T-helper 2 cell treated with Interferon-gamma antibody and Interleukin-4, amounts not matched to agents 100 ng/mL and 5 ng/mL, for 36 hours (primary cell): ENCODE data around the gene CA12. TPM values are rescaled to one million over a fixed set of nuclear protein-coding genes. Genes with fewer than 3 reads are reported as not detected.

Source experiments
- intact Hi-C: fragments of 100-400 bp; cut with micrococcal nuclease; formaldehyde crosslinking; loops from one replicate; pipeline ENCODE4 v1.15.1; 2023
- total RNA-seq: library from RNA; stranded (reverse); gene quantifications from 2 replicates; pipeline ENCODE4 v1.2.3, GENCODE V29; 2022

The CA12 gene
- total RNA-seq, 1 donor from 2014 or later, result not detected

GRCh38 chr15:63312286-63312685 lies 69.4 kb downstream of the CA12 start:
- intact Hi-C loops, result no loop called here

DNA sequence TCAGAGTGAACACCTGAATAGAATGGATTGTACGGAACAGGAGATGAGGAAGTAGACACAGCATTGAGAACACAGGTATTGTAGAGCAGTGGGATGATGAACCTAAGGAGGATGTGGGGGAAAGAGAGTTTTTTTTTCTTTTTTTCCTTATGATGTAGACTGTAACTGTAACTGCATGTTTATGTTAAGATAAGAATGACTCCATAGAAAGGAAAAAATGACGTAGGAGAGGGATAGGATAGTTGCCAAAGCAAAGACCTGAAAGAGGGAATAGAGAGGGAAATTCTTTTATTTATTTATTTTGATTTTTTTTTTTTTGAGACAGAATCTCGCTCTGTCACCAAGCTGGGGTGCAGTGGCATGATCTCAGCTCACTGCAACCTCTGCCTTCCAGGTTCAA lies 71.0 kb downstream of the CA12 start:
- intact Hi-C loops, result no loop called here

DNA sequence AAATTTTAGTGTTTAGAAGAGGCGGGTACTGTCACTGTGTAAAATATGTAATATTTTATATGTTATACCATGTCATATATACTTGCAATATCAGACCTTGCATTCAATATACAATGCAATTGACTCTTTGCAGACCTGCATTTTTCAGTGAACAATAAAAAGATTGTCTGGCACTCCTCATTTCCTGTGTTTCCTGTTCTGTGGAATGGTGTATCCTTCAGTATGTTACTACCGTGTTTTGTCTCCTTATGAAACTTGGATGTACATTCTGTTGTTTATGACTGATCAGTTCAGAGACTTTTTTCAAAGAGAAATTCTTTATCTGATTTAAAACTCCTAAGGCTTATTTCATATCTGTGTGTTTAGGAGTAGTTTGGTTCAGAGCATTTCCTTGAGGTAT lies 72.7 kb downstream of the CA12 start:
- intact Hi-C loops, result no loop called here

DNA sequence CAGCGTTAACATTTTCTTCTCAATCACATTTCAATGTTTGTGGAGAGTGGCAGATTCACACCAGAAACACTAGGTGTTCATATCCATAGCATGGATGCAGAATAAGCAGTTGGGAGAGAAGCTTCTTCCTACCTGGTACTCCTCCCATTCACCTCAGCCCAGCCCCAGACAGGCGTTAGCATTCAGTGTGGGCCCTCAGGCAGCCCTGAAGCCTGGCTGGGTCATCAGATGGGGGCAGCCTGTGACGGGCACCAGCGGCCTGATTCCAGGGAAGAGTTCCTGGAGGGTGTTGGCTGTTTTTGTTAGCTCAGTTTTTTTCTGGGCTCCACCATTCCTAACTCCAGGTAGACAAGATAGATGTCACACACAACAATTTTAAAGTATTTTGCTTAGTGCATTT lies 73.2 kb downstream of the CA12 start:
- intact Hi-C loops, result no loop called here

DNA sequence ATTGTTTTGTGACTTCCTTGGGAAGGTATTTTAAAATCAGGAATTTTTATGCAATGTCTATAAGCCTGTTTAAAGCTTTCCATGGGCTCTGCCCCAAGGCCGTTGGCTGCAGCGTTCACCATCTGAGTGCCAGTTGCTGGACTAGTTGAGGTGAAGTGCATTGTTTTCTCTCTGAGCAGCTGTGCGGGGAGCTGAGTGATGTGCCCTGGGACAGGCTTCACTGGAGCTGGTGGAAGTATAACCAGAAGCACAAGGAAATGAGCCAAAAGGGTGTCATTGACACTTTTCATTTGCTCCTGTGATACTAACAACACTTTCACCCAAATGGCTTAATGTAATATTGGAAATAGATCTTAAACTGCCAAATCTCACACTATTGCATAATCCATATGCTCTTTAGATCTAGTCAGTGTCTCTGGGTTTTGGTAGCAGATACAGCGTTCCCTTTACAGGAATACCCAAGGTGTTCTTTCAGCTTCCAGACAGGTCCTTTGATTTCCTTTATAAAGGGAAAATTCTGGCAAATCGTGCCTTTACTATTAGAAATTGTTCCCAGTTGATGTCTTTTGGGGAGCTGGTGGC lies 75.1 kb downstream of the CA12 start:
- intact Hi-C loops, result no loop called here

DNA sequence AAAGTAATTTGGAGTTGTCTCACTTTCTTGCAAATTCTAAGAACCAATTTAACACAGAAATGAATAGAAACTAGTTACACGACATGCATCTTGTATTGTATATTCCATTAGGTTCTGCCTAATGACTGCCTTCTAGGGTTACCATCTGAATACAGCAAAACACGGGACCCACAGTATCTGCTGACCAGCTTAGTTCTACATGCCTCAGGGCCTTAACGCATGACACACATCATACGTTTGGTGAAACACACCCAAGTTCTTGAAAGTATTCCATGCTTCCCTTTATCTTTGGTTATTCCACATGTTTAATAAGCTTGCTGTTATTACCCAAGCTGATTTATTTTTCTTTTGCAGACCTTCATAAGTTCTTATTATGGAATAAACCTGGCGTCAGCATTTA lies 76.4 kb downstream of the CA12 start:
- intact Hi-C loops, result no loop called here

DNA sequence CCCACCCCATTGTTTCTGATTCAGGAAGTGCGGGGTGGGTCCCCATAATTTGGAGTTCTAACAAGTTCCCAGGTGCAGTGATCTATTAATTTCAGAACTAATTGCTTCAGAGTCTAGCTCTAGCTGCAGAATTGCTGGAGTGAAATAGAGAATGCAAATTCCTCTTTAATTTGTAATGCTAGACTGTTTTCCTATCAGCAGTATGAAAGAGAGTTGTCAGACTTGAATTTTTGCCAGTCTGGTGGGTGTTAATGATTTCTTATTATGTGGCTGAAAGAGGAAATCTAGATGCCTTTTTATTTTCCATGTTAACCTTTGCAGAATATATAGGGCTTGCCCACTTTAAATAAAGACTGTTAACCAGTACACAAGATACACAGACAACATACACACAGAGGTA lies 80.6 kb downstream of the CA12 start:
- intact Hi-C loops, result no loop called here

- intact Hi-C loops, result no loop called here
These were observed 81.6 kb downstream of the CA12 start for GRCh38 chr15:63299943-63300575.

- intact Hi-C loops, result no loop called here
These were observed 85.5 kb downstream of the CA12 start for GRCh38 chr15:63296195-63296594.

DNA sequence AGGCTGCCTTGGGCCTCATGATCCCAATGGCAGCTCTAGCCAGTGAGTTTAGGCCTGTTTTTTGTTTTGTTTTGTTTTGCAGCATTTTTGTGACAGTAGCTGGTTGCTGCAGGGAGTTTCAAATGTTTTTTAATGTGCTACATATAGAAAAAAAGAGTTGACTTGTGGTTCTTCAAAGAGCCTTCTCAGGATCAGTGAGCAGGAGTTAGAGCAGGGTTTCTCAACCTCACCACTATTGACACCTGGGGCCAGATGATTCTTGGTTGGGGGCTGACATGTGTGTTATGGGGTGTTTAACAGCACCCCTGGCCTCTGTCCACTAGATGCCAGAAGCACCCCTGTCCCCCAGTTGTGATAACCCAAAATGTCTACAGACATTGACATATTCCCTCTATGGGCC lies 86.3 kb downstream of the CA12 start:
- intact Hi-C loops, result no loop called here

DNA sequence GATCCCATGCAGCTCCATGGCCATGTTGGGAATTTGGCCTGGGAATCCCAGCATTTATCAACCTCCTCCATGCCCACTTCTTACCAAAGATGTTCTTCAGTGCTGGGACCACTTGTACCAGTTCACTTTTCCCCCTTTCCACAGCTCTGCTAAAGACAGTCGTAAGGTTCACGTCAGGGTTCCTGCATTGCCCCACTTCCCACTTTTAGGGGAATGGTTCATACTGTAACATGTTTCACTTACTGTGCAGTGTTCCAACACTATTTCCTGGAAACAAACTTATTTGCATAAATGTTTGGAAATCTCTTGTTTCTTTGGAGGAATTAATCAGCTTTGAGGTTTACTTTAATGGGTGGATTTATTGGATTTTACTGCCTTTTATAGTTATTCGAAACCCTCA lies 87.3 kb downstream of the CA12 start:
- intact Hi-C loops, result no loop called here

- intact Hi-C loops, result no loop called here
These were observed 88.9 kb downstream of the CA12 start for GRCh38 chr15:63292771-63293170.

DNA sequence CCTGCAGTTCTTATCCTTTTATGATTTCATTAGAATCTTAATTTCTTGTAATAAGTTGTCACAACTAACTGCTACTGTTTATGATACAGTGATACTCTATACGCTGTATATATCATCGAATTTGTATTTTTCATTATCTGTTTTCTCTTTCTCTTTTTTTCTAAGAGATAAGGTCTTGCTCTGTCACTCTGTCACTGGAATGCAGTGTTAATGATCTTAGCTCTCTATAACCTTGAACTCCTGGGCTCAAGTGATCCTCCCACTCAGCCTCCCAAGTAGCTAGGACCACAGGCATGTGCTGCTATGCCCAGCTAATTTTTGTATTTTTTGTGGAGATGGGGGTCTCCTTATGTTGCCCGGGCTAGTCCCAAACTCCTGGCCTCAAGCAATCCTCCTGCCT lies 89.4 kb downstream of the CA12 start:
- intact Hi-C loops, result no loop called here

DNA sequence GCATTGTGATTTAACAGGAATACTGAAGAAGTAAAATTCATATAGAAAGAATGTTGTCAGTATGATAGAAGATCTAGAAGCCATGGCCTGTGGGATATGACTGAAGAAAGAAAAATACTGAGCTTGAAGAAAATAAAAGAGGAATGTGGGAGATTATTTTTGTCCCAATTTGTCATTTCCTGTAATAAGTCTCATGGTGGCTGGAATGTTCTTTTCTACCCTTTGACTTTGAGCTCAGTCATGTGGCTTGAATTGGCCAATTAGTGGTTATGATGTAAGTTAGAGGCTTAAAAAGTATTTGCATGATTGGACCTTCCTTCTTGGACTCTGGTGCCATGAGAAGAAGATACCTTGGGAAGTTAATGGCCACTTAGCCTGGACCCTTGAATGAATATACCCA lies 90.1 kb downstream of the CA12 start:
- intact Hi-C loops, result no loop called here

- intact Hi-C loops, result loop anchor here (1.0 to 10.0 kb wide), 2 partner anchors 114 to 306 kb away; partner anchors contain the start of gene FBXL22
These were observed 92.8 kb downstream of the CA12 start for GRCh38 chr15:63288778-63289378.

- intact Hi-C loops, result loop anchor here (1.0 to 10.0 kb wide), 2 partner anchors 115 to 306 kb away; partner anchors contain the start of gene FBXL22
These were observed 93.3 kb downstream of the CA12 start for GRCh38 chr15:63288342-63288741.

DNA sequence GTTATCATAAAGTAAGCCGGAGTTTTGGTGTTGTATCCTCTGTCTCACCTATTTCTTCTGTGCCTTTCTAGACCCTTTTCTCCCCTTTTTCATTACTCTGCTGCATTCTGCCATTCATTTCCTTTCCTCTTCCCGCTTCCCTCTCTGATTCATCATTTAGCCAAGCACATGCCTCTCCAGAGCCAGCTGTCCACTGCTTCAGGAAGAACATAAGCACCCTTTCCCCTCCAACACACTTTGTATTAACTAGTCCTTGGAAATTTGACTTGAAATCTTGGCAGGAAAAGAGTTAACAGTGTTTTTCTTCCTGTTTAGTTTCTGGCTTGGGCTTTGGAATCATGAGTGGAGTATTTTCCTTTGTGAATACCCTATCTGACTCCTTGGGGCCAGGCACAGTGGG lies 94.5 kb downstream of the CA12 start:
- intact Hi-C loops, result loop anchor here (10.0 kb wide), 1 partner anchor 308 kb away; the partner anchor contains the start of gene FBXL22

DNA sequence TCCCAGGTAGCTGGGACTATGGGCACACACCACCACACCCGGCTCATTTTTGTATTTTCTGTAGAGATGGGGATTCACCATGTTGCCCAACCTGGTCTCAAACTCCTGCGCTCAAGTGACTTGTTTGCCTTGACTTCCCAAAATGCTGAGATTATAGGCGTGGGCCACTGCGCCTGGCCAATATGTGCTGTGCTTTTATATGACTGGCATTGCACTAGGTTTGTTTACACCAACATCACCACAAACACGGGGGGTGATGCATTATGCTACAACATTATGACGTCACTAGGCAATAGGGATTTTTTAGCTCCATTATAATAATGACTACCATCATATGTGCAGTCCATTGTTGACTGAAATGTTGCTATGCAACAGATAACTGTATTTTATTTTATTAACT lies 97.3 kb downstream of the CA12 start:
- intact Hi-C loops, result loop anchor here (10.0 kb wide), 1 partner anchor 310 kb away; the partner anchor contains the start of gene FBXL22

GRCh38 chr15:63283126-63283525 lies 98.5 kb downstream of the CA12 start:
- intact Hi-C loops, result loop anchor here (10.0 kb wide), 1 partner anchor 312 kb away; the partner anchor contains the start of gene FBXL22

DNA sequence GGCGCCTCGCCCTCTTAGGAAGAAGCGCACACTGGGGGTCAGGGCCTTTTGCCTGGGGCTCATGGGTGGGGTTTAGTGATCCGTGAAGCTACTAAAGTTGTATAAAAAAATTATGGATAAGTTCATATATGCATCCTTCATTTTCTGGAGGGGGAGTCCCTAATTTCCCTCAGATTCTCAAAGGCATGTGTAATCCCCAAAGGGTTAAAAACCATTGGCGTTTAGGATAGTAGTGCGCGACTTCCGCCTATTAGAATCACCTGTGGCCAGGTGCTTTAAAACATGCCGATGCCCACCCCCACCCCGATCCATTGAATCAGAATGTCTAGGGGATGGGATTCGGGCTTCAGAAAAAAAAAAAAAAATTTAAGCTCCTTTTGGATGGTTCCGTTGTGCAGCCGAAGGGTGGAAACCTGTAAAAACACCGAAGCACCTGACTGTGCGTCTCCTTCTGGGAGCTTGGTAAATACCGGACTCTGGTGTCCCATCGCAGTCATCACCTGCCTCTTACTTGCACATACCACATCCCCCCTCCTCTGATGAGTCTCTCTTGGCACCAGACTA lies 103.7 kb downstream of the CA12 start:
- intact Hi-C loops, result loop anchor here (1.0 to 10.0 kb wide), 3 partner anchors 86 to 227 kb away; partner anchors contain the start of genes RPS27L and USP3

GRCh38 chr15:63277038-63277892 lies 104.4 kb downstream of the CA12 start, which contains the start of gene APH1B:
Gene APH1B, plus strand, starts transcription at chr15:63277605. Its CDS starts 19 bp downstream, at chr15:63277624.
- intact Hi-C loops, result loop anchor here (1.0 to 10.0 kb wide), 3 partner anchors 85 to 228 kb away; partner anchors contain the start of genes RPS27L and USP3
